RWPE2 (cell line): ENCODE results near the gene FBXO41.

Experiments
- ATAC-seq: fragments of 200-7000 bp; cut with Tn5 transposase; 3 replicates; pipeline ENCODE4 v1.9.1; 2021; ENCODE audit warnings: low read depth
- DNase-seq: peaks from one replicate; pipeline ENCODE4 v3.0.0-alpha.2; 2020; ENCODE audit warnings: low spot score
- H3K27ac ChIP-seq: fragments of 450-650 bp; 2 replicates; pipeline ENCODE4 v1.5.1; 2017; ENCODE audit warnings: mild to moderate bottlenecking; ENCODE audit not compliant: poor library complexity, severe bottlenecking
- H3K27me3 ChIP-seq: fragments of 250-450 bp; sonication (Bioruptor Pico); 2 replicates; pipeline ENCODE4 v1.5.1; 2021; ENCODE audit warnings: mild to moderate bottlenecking, moderate library complexity; ENCODE audit not compliant: insufficient read depth, poor library complexity, severe bottlenecking
- H3K36me3 ChIP-seq: fragments of 250-450 bp; sonication (Bioruptor Pico); 2 replicates; pipeline ENCODE4 v1.5.1; 2020; ENCODE audit warnings: low read depth, mild to moderate bottlenecking, moderate library complexity
- H3K4me1 ChIP-seq: fragments of 250-450 bp; sonication (Bioruptor Pico); 2 replicates; pipeline ENCODE4 v1.5.1; 2021; ENCODE audit warnings: mild to moderate bottlenecking, moderate library complexity; ENCODE audit not compliant: insufficient read depth, poor library complexity, severe bottlenecking
- H3K4me3 ChIP-seq: fragments of 250-450 bp; sonication (Bioruptor Pico); 2 replicates; pipeline ENCODE4 v1.5.1; 2021; ENCODE audit warnings: mild to moderate bottlenecking, moderate library complexity; ENCODE audit not compliant: severe bottlenecking
- H3K9me3 ChIP-seq: fragments of 250-450 bp; sonication (Bioruptor Pico); 2 replicates; pipeline ENCODE4 v1.5.1; 2021; ENCODE audit warnings: mild to moderate bottlenecking, moderate library complexity; ENCODE audit not compliant: severe bottlenecking
- TF ChIP-seq, protein P1 (sequence below): fragments of 450-650 bp; IDR thresholded peaks from one replicate; pipeline ENCODE4 v1.5.1; 2017; ENCODE audit warnings: mild to moderate bottlenecking, moderate library complexity; ENCODE audit not compliant: poor library complexity, severe bottlenecking

The FBXO41 gene

DNA sequence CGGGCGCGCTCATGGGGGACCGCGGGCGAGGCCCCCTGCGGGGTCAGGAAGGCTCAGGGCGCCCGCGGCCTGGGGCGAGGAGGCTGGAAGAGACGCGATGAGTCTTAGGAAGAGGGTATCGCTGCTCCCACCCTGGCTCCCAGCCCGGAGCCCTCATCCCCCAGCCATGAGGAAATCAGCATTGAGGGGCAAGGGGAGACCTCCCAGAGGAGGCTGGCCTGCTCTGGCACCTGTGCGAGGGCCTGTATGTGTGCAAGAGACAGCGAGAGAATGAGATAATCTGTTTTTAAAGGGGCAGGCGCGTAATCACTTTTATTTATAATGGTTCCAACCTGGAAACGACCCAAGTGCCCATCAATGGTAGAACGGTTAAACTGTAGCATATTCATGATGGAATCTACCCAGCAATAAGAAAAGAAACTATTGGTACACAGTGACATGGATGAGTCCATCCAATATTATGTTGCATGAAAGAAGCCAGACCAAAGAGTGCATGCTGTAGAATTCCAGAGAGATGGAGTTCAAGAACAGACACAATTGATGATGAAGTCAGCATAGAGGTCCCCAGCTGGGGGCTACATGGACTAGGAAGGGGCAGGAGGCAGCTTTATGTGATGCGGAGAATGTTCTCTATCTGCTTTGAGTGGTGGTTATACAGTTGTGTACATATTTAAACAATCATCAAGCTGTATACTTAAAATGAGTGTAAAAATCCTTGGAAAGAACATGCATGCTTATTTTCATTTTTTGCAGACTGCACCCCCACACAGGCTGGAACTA, 14.4 kb downstream of the FBXO41 start:
- Histone ChIP-seq H3K27me3 (no peaks in the 10 kb centered on the region), H3K27ac (peak overlapping the region; percentile 28), H3K4me3 (peak overlapping the region; percentile 41), H3K36me3 (no peaks in the 10 kb centered on the region), H3K4me1 (peaks cover 5% of the 10 kb centered on the region), H3K9me3 (no peaks in the 10 kb centered on the region)
- TF ChIP-seq, protein P1, sequence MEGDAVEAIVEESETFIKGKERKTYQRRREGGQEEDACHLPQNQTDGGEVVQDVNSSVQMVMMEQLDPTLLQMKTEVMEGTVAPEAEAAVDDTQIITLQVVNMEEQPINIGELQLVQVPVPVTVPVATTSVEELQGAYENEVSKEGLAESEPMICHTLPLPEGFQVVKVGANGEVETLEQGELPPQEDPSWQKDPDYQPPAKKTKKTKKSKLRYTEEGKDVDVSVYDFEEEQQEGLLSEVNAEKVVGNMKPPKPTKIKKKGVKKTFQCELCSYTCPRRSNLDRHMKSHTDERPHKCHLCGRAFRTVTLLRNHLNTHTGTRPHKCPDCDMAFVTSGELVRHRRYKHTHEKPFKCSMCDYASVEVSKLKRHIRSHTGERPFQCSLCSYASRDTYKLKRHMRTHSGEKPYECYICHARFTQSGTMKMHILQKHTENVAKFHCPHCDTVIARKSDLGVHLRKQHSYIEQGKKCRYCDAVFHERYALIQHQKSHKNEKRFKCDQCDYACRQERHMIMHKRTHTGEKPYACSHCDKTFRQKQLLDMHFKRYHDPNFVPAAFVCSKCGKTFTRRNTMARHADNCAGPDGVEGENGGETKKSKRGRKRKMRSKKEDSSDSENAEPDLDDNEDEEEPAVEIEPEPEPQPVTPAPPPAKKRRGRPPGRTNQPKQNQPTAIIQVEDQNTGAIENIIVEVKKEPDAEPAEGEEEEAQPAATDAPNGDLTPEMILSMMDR = no peak
- no peak for ATAC-seq
- no peak for DNase-seq

DNA sequence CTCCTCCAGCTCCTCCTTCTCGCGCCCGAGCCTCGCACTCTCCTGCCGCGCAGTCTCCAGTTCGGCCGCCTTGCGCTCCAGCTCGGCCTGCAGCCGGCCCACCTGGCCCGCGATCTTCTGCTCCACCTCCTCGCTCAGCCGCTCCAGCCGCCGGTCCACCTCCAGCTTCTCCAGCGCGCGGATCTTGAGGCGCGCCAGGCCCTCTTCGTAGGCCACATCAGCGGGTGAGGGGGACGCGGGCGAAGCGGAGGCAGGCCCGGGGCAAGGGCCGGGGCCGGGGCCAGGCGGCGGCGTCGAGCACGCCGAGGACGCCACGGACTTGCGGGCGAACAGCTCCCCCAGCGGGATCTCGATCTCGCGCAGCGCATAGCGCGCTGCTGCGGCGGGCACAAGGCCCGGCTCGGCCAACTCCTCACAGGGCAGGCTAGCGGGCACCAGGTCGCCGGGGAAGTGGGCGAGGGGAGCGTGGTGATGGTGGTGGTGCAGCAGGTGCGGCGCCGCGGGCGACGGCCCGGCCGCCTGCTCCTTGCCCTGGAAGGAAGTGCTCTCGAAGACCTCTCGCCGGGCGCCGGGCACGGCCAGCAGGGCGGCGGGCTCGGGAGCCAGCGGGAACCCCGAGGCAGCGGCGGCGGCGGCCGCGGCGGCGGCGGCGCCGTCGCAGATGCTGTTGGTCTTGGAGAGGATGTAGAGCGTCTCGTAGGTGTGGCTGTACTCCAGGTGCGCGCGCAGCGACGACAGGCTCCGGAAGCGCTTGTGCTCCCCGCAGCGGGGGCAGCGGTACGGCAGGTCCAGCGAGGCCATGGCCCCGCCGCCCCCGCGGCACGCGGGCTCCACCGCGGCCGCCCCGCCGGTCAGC, 15.2 kb downstream of the FBXO41 start:
- peak overlapping the region; percentile 41 for H3K4me3 ChIP-seq
- no peaks in the 10 kb centered on the region for H3K27me3 ChIP-seq
- peaks cover 5% of the 10 kb centered on the region for H3K4me1 ChIP-seq
- H3K27ac ChIP-seq = peak overlapping the region; percentile 28
- TF ChIP-seq, protein P1 = peak; percentile 61
- H3K9me3 ChIP-seq = no peaks in the 10 kb centered on the region
- ATAC-seq = peak; percentile 80
- no peaks in the 10 kb centered on the region for H3K36me3 ChIP-seq
- peak; percentile 80 for DNase-seq

DNA sequence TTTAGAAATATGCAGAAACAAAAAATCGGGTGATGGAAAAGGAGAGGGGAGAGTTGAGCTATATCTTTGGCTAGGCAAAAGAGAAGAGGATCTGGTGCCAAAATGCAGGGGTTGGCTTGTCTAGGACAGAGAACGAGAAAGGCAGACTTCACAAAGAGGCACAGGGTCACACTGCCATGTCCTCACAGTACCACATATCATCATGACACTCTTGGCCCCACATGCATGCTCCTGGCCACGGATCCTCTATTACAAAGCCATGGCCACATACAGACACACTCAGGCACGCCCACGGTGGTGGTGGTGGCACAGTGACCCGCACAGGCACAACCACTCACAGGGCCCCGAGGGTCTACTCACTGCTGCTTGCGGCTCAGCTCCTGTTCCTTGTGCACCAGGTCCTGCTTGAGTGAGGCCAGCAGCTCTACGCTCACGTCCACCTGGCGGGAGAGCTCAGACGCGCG, 15.9 kb downstream of the FBXO41 start:
- Histone ChIP-seq H3K4me3 (peak overlapping the region; percentile 41), H3K36me3 (no peaks in the 10 kb centered on the region), H3K9me3 (no peaks in the 10 kb centered on the region), H3K4me1 (peaks cover 5% of the 10 kb centered on the region), H3K27ac (peak overlapping the region; percentile 28), H3K27me3 (no peaks in the 10 kb centered on the region)
- TF ChIP-seq, protein P1 = no peak
- no peak for DNase-seq
- no peak for ATAC-seq

DNA sequence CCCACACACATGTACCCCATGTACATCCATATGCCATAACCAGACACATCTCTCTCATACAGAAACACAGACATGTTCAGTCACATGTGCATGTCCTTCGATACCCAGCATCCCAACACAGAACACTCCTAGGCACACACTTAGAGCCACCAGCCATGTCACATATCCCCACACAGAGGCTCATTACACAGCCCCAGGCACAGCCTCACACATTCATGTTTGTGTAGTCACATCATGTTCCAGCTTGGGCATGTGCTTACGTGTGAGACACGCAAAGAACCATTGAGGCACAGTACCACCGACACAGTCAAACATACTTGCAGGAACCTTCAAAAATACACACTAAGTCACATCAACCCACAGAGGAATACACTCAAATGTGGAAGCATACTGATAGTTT, 17.3 kb downstream of the FBXO41 start:
- H3K27me3 ChIP-seq = no peaks in the 10 kb centered on the region
- H3K9me3 ChIP-seq = no peaks in the 10 kb centered on the region
- TF ChIP-seq, protein P1 = no peak
- H3K4me1 ChIP-seq = peaks cover 5% of the 10 kb centered on the region
- no peak overlapping the region for H3K27ac ChIP-seq
- ATAC-seq (no peak), DNase-seq (no peak)
- H3K36me3 ChIP-seq = no peaks in the 10 kb centered on the region
- no peak overlapping the region for H3K4me3 ChIP-seq
